Upper lobe of left lung (tissue), 4 donors: ENCODE data around the gene BAZ1B.
"Not testable (repeated sequence)": the region's sequence is repeated elsewhere in the genome, so short reads cannot be mapped to it uniquely, and the experiment has no call there.

Experiments used
- CTCF ChIP-seq, 6 experiments: fragments of 450-650 bp in 4 of 6; fragments of 200-600 bp in 2 of 6; sonication (generic) in 2 of 6; IDR thresholded peaks; one replicate each; pipeline ENCODE4 v1.5.1; 2016 to 2019; ENCODE audit warnings: antibody characterized with exemption in 6 of 6
- POLR2AphosphoS5 ChIP-seq, 2 donors: sonication (generic); formaldehyde crosslinking; IDR thresholded peaks; one replicate each; pipeline ENCODE4 v1.5.1; 2017; ENCODE audit warnings: antibody characterized with exemption in 2 of 2

DNA sequence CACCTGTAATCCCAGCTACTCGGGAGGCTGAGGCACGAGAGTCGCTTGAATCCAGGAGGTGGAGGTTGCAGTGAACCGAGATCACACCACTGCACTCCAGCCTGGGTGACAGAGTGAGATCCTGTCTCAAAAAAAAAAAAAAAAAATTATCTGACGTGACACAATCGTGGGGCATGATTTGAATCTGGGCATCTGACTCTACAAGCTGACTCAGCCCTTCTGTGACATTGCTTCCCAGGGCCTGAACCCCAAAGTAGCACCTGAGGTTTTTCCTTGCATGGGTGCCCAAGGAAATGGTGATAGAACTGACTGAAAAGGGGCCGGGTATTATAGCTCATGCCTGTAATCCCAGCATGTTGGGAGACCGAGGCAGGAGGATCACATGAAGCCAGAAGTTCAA lies 101.5 kb downstream of the BAZ1B start:
- not testable (repeated sequence) for TF ChIP-seq CTCF, POLR2AphosphoS5 (IDR thresholded peaks at IDR 0.05)
